D721Med (cell line): ENCODE results near the gene WNT5A.

Experiments
- DNase-seq: peaks from one replicate; pipeline ENCODE4 v3.0.0; 2011; ENCODE audit warnings: low spot score; ENCODE audit not compliant: insufficient read length
- FAIRE-seq: peaks from 2 replicates; lab custom pipeline; 2011; peaks lifted over from hg19 to GRCh38; lab: Jason Lieb, UNC
- TF ChIP-seq, protein P1 (sequence below): IDR thresholded peaks from 2 replicates; pipeline ENCODE4 v1.5.1; 2012; ENCODE audit warnings: mild to moderate bottlenecking, control low read depth; ENCODE audit not compliant: insufficient read depth; ENCODE audit errors: missing control alignments

The WNT5A gene

DNA sequence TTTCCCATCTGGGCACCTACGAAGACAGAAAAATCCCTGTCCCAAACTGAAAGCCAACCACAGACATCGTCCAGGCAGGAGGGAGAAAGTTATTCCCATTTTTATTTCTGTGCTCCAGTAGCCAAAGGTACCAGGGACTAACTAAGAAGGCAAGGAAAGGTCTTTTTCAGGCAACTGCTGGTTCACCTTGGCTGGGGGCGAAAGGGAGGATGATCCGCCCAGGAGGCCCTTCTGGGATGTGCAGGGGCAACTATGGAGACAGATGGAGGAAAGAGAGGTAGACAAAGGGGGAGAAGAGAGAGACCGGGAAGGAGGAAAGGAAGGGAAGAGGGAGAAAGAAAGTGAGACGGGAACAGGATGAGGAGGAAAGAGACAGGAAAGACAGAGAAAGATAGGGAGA is 13.3 kb downstream of the WNT5A start:
- DNase-seq (no peak), FAIRE-seq (no peak)
- TF ChIP-seq, protein P1, sequence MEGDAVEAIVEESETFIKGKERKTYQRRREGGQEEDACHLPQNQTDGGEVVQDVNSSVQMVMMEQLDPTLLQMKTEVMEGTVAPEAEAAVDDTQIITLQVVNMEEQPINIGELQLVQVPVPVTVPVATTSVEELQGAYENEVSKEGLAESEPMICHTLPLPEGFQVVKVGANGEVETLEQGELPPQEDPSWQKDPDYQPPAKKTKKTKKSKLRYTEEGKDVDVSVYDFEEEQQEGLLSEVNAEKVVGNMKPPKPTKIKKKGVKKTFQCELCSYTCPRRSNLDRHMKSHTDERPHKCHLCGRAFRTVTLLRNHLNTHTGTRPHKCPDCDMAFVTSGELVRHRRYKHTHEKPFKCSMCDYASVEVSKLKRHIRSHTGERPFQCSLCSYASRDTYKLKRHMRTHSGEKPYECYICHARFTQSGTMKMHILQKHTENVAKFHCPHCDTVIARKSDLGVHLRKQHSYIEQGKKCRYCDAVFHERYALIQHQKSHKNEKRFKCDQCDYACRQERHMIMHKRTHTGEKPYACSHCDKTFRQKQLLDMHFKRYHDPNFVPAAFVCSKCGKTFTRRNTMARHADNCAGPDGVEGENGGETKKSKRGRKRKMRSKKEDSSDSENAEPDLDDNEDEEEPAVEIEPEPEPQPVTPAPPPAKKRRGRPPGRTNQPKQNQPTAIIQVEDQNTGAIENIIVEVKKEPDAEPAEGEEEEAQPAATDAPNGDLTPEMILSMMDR = no peak

DNA sequence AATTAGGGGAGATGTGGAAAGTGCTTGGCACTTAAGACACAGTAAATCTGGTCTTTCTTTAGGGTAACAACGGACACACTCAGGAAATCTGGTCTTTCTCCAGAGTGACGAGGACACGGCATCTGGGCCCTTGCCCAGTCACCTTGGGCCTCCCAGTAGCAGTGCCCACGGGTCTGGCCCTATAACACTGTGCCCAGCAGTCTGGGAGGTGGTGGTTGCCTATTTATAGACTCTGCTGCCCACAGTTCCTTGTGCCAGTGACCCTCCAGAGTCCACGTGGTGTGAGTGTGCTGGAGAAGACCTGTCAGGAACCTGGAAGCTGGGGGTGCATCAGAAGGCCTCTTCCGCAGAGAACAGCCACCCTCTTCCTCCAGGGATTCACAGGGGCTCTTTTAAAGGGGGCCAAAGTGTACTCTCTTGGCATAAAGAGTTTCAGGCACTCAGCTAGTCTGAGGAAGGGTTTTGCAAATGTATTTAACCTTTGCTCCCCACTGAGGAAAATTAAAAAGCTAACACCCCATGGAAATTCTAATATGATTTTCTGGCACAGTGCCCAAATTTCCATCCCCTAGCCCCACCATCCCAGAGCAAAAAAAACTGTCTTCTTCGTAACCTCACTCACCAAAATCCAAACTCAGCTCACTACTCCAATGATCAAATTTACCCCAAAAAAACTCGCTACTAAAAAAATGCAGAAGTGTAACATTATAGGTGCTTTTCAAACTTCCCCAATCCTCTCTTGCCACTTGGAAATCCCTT is 15.4 kb downstream of the WNT5A start:
- FAIRE-seq = no peak
- TF ChIP-seq, protein P1 = no peak
- no peak for DNase-seq

DNA sequence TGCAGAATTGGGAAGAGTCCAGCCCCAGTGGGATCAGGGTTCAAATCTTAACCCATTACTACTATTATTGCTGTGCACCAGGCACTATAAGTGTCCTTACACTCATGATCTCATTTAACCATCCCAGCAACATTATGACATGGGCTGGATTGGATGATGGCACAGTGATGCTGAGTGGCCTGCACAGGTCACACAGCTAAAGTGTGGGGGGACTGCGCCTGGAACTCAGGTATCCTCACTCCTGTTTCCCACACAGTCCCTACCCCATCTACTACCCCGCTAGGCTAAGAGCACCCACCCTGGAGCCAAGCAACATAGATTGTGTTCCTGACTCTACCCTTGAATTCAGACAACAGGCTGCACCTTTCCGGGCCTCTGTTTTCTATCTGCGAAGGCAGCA is 16.0 kb downstream of the WNT5A start:
- FAIRE-seq (no peak), DNase-seq (no peak)
- TF ChIP-seq, protein P1 = no peak

DNA sequence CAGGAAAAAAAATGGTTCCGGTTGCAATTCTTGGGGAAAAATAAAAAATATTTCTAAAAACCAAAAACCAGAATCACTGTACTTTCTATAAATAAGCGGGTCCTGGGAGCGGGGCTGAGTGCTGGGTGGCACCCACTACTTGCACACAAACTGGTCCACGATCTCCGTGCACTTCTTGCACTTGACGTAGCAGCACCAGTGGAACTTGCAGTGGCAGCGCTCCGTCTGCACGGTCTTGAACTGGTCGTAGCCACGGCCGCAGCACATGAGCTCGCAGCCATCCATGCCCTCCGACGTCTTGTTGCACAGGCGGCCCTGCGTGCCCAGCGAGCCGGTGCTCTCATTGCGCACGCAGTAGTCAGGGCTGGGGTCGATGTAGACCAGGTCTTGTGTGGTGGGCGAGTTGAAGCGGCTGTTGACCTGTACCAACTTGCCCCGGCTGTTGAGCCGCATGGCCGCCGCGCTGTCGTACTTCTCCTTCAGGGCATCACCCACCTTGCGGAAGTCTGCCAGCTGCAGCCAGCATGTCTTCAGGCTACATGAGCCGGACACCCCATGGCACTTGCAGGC is 17.1 kb downstream of the WNT5A start:
- TF ChIP-seq, protein P1 = no peak
- no peak for FAIRE-seq

DNA sequence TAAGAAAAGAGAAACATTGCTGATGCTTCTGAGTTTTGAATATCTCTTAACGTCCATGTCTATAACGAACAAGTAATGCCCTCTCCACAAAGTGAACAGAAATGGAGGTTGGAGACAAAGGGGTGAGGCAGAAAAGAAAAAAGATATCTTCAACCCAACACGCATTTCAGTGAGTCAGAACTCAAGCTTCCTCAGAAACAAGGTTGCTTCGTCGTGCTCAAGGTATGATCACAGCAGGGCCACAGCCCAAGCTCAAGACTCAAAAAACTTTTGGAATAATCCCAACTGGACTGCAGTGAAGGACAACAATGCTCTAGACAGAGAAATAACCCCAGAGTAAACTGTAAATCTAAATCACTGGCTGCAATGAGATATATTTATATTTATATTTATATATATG is 18.9 kb downstream of the WNT5A start:
- FAIRE-seq (no peak), DNase-seq (no peak)
- TF ChIP-seq, protein P1 = no peak

More for the DNA sequence above, 17.1 kb downstream of the WNT5A start:
- DNase-seq = no peak

DNA sequence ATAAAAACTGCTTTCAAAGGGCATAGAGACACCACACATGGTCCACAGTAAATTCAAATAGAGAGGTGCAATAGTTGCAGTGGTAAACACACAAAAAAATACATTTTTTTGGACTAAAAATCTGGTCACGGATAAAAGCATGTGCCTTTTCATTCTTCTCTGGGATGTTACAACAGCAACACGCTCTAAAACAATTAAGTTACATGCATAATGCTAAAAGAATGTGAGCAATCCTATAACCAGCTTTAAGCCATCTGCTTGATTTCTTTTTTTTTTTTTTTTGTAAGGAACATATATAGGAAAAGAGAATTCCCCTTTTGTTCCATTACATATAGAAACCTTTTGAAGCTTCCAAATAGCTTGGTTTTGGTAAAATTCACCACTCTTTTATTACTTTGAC is 20.0 kb downstream of the WNT5A start:
- TF ChIP-seq, protein P1 = no peak
- DNase-seq (no peak), FAIRE-seq (no peak)

DNA sequence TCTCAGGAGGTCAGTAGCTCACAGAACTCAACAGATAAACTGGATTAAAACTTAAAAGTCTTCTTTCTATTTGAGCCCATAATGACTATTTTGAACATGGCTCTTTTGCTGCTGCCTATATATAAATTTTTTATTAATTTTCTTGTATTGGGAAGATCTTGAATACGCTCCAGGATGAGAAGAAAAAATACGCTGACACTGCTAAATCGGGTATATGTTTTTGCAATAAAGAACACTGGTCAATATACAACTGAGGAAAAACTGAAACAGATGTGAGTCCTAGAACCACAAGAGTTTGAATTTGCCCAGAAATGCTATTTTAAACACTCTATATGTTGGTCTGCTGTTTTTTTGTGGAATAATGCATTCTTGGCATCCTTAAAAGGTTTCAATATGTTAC is 20.6 kb downstream of the WNT5A start:
- TF ChIP-seq, protein P1 = no peak
- DNase-seq (no peak), FAIRE-seq (no peak)
